GM12892 (cell line): Measurements from ENCODE around the gene ZER1.
"Not testable (repeated sequence)": the region's sequence is repeated elsewhere in the genome, so short reads cannot be mapped to it uniquely, and the experiment has no call there.

Experiments used
- DNase-seq: peaks from one replicate; pipeline ENCODE4 v3.0.0; 2011; ENCODE audit not compliant: insufficient read length
- FAIRE-seq: peaks from 2 replicates; lab custom pipeline; 2011; peaks lifted over from hg19 to GRCh38; lab: Jason Lieb, UNC
- POLR2A ChIP-seq: IDR thresholded peaks from 2 replicates; pipeline ENCODE4 v1.6.1; 2011; ENCODE audit warnings: low read depth, low read length, control low read depth
- POLR2AphosphoS5 ChIP-seq: IDR thresholded peaks from 2 replicates; pipeline ENCODE4 v1.6.1; 2011; ENCODE audit warnings: low read depth, low read length, control low read depth
- TAF1 ChIP-seq: IDR thresholded peaks from 2 replicates; pipeline ENCODE4 v1.6.1; 2011; ENCODE audit warnings: low read depth, mild to moderate bottlenecking, control low read depth, low read length, borderline replicate concordance

Gene ZER1

DNA sequence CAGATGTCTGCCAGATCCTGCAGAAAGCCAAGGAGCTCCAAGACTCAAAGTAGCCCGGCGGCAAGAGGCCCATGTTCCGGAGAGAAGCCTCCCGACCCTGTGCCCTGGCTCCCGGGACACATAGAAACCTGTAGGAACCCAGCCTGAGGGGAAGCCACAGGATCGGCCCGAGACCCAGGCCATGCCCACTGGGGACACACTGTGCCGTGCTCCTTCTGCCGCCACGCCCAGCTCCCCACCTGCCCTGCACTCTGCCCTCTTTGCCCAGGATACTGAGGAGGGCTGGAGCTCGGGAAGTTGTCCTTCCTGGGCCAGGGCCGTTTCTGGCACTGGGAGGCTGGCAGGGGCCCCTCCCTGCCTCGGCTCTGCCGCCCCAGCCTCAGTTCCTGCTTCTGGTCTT, 36.1 kb upstream of the ZER1 start:
- DNase-seq (no peak), FAIRE-seq (no peak)
- TF ChIP-seq TAF1: no peak
- TF ChIP-seq POLR2AphosphoS5: no peak
- TF ChIP-seq POLR2A: no peak

DNA sequence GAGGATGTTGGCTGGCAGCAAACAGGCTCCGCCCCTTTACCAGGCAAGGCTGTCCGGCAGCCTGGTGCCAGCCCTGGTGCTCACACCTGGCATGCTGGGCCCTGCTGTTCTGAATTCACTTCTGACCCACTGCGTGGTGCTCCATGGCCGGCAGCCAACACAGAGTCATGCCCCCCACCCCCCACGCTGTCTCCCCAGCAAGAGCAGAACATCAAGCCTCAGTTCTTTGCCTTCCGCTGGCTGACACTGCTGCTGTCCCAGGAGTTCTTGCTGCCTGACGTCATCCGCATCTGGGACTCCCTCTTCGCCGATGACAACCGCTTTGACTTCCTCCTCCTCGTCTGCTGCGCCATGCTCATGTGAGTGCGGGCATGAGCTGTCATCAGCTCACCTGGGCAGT, 33.9 kb upstream of the ZER1 start:
- DNase-seq (no peak), FAIRE-seq (no peak)
- TF ChIP-seq TAF1 (no peak), POLR2A (no peak), POLR2AphosphoS5 (no peak)

DNA sequence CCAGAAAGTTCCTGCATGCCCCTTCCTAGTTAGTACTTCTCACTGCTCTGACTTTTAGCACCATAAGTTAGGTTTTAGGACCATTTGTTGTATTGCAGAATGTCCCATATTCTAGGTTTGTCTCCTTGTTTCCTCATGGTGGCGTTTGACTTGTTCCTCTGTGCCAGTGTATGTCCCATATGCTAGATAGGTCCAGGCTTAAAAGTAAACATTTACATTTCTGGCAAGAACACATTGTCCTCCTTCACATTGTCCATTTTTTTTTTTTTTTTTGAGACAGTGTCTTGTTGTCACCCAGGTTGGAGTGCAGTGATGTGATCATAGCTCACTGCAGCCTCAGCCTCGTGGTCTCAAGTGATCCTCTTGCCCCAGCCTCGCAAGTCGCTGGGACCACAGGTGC, 30.8 kb upstream of the ZER1 start:
- no peak for DNase-seq
- TF ChIP-seq POLR2A (no peak), TAF1 (no peak), POLR2AphosphoS5 (no peak)
- FAIRE-seq: no peak

DNA sequence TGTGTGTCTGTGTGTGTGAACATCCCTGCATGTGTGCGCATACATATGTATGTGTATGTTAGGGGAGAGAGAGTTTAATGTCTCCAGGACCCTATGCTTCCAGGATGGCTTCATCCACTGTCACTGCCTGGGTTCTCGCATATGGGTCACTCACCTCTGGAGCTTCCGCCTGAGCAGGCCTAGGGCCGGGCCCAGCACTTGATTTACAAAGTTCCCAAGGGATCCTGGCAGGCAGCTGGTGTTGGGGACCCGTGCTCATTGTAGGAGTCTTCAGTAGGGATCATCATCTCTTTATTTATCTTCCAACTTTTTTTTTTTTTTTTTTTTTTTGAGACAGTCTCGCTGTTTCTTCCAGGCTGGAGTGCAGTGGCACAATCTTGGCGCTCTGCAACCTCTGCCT, 28.3 kb upstream of the ZER1 start:
- no peak for DNase-seq
- FAIRE-seq: no peak

DNA sequence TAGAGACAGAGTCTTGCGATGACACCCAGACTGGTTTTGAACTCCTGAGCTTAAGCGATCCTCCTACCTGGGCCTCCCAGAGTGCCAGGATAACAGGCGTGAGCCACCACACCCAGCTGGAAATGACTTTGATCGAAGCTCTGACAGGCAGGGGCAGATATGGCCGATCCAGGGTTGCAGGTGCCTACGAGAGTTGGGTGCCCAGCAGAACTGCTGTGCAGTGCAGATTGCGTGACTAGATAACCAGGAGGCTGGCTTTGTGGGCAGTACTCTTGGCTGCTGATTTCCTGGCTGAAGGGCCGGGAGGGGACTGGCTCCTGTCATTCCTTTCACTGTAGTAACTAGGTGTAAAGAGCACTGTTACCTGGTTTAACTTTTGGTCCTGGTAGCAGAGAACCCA, 27.2 kb upstream of the ZER1 start:
- DNase-seq (no peak), FAIRE-seq (no peak)
- TF ChIP-seq POLR2A (no peak), POLR2AphosphoS5 (no peak), TAF1 (no peak)

More for the DNA sequence above, 28.3 kb upstream of the ZER1 start:
- TF ChIP-seq POLR2AphosphoS5: no peak

DNA sequence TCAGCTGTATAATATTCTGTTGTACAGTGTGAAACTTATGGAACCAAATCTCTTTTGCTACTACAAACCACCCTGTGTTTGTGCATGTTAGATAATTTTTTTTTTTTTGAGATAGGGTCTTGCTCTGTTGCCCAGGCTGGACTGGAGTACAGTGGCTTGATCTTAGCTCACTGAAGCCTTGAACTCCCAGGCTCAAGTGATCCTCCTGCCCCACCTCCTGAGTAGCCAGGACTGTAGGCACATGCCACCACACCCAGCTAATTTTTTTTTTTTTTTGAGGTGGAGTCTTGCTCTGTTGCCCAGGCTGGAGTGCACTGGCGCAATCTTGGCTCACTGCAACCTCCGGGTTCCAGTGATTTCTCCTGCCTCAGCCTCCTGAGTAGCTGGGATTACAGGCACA, 23.2 kb upstream of the ZER1 start:
- DNase-seq, FAIRE-seq: not testable (repeated sequence)

DNA sequence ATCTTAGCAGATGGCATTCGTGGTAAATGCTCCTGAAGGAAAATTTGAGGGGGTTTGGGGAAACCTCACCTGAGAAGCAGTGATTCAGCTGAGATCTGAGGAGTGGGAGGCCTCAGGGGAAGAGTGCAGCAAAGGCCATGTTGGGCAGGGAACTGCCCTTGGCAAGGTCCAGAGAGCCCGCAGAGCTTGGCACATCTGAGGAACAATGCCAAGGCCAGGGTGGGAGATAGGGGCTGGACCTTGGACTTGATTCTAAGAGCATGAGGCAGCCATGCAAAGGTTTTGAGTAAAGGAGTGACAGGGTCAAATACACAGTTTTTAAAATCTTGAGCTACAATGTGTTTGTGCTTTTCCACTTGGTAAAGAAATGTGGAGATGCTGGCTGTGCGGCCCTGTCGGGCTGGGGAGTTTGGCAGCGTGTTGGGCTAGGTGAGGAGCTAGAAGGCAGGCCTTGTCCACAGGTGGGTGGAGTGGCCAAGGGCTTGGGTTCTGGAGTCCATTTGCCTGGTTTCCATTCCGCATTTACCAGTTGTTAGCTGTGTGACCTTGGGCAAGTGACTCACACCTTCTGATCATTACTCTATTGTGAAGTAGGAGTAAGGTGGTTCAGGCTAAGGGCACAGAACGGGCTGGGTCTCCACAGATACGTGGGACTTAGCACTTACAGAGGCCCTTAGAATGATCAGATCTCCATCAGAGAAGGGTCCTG, 21.4 kb upstream of the ZER1 start:
- DNase-seq: no peak
- TF ChIP-seq POLR2A (no peak), POLR2AphosphoS5 (no peak), TAF1 (no peak)
- no peak for FAIRE-seq

DNA sequence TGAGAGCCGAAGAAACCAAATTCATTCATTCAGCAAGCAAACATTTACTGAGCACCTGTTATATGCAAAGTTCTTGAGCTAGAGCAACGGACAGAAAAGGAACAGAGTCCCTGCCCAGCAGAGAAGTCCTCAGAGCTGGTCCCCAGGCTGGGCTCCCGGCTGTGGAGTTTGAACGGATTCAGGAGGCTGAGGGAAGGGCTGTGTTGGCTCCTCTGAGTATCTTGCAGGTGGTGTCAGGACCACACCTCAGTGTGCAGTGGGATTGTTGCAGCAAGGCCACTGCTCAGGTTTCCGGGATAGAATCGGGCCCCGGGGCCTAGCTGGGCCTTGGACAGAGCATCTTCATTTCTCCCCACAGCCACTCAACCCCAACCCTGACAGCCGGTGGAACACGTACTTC, 20.4 kb upstream of the ZER1 start:
- DNase-seq (no peak), FAIRE-seq (no peak)
- TF ChIP-seq TAF1 (no peak), POLR2AphosphoS5 (no peak), POLR2A (no peak)

DNA sequence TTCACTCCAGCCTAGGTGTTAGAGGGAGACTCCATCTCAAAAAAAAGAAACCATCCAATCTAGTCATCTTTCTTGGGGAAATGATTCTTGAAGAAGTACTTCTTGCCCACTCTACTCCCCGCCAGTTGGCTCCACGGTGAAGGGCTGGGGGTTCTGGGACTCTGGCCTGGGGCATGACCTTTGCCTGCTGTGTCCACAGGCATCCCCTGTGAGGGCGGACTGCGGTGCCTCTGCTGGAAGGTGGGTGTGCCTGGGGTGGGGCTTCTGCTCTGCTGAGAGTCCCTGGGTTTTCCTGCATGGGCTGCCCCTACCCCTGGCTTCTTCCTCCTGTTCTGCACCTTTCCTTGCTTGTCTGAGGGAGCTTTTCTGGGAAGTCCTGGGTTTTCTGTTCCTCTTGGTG, 18.8 kb upstream of the ZER1 start:
- TF ChIP-seq POLR2A (no peak), POLR2AphosphoS5 (no peak), TAF1 (no peak)
- FAIRE-seq (no peak), DNase-seq (no peak)

DNA sequence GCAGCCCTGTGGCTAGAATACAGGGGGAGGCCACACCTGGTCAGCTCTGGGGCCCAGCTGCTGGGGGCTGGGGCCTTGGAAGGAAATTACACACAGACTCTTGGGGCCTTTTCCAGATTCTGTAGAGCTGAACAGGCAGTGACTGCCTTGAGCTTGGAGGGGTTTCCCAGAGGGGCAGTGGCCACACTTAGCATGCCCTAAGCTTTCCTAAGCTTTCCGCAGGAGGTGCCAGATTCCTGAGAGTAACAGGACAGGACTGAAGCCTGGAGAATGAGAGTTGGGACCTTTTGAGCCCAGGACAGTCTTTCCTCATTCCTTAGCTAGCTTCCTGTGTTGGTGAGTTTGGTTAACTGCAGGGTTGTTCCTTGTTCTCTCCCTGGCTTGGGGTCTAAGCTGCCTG, 16.7 kb upstream of the ZER1 start:
- DNase-seq (no peak), FAIRE-seq (no peak)
- no peak for TF ChIP-seq POLR2AphosphoS5
- TF ChIP-seq TAF1: no peak
- TF ChIP-seq POLR2A: no peak

DNA sequence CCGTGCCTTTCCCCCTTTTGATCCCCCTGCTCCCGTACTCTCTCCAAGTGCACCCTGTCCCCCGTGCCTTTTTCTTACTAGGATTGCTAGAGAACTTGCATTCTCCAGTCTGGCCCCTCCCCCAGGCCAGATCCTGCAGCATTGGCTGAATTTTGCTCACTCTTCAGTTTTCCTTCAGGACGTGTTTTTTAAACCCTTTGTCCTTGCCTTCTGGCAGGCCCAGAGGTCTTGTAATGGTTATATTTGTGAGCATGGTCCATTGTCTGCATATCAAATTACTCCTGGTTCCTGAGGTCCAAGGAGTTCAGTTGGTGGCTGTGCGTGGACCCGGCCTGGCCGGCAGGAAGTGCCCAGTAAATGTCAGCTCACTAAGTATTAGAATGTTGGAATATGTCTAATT, 15.9 kb upstream of the ZER1 start:
- no peak for DNase-seq
- no peak for FAIRE-seq
- TF ChIP-seq TAF1 (no peak), POLR2A (no peak), POLR2AphosphoS5 (no peak)

DNA sequence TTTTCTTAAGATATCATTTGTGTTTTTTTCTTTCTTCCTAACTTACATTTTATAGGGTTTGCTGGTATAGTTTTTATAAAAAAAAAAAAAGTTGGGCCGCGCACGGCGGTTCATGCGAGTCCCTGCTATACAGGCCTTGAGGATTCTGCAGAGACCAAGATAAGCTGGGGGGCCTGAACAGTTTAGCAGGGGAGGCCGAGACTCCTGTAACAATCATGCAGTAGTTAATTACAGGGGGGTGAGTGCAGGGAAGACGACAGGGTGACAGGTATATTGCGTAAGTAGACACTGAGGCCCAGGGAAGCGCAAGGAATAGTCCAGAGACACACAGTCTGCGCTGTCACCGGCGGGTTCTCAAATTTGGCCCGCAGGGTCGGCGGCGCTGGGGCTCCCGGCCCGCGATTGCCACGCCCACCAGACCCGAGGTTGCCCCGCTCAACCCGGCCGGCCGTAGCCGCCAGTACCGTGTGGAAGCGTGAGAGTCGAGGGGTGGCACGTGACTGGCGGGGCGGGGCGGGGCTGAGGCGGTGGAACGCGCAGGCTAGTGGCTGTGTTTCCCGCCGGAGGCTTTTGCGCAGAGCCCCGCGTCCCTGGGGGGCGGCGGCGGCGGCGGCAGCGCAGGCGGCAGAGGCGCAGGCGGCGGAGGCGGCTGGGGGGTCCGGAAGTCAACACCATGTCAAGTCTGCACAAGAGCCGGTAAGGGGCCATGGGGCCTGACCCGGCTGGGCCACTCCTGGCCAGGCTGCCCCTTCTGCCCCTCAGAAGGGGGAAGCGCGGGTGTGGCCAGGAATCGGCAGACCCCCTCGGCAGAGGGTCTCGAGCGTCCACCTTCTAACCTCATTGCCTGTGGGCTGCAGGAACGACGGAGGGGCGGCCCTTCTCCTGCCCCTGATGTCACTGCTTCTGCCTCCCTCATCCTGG, 15.2 kb upstream of the ZER1 start, which contains the start of gene TBC1D13:
Gene TBC1D13 (plus strand): TSS at position 573 of the 921 bp plus-strand sequence. CDS start 101 bp downstream, at position 674.
- DNase-seq: peak; percentile 90
- TF ChIP-seq POLR2A (peak; percentile 73; the same call in 1 of the 2 replicates), POLR2AphosphoS5 (peak; percentile 55), TAF1 (0 out of 2 replicates have a peak, but pooled peaks have one; percentile 46)
- peak; percentile 83 for FAIRE-seq
